Right cardiac atrium (tissue), 5 donors: ENCODE measurements around the gene LNPEP. TPM values are rescaled to one million over a fixed set of nuclear protein-coding genes. Genes with fewer than 3 reads are reported as not detected.

ENCODE experiments used
- ATAC-seq, 2 donors: fragments of 200-7000 bp; cut with Tn5 transposase; one replicate each; pipeline versions ENCODE4 v1.8.0 to v1.9.1; 2020; ENCODE audit warnings: moderate library complexity in 2 of 2, mild to moderate bottlenecking in 1 of 2
- DNase-seq, 3 donors: peaks; one replicate each; pipeline ENCODE4 v3.0.0-alpha.2; 2020
- H3K27ac ChIP-seq: one replicate; pipeline ENCODE4 v1.5.1; 2013; ENCODE audit warnings: mild to moderate bottlenecking, low read length, control low read depth, moderate library complexity
- H3K27me3 ChIP-seq: one replicate; pipeline ENCODE4 v1.6.1; 2013; ENCODE audit not compliant: control insufficient read depth, insufficient read depth
- H3K4me1 ChIP-seq: one replicate; pipeline ENCODE4 v1.6.1; 2013; ENCODE audit warnings: low read length; ENCODE audit not compliant: control insufficient read depth, insufficient read depth
- H3K4me3 ChIP-seq: one replicate; pipeline ENCODE4 v1.5.1; 2013; ENCODE audit warnings: low read length, control low read depth
- H3K9me3 ChIP-seq: one replicate; pipeline ENCODE4 v1.6.1; 2013; ENCODE audit warnings: low read length; ENCODE audit not compliant: control insufficient read depth
- WGBS: extraction: QIAGEN DNeasy Blood & Tissue Kit; methylation state at CpG from one replicate; pipeline ENCODE4 v1.1.7; 2013; 5-methylcytosine and 5-hydroxymethylcytosine counted together
- intact Hi-C, 4 donors: fragments of 100-400 bp; cut with DNase I; formaldehyde crosslinking; loops; one replicate each; pipeline versions ENCODE4 v1.11.0 to v1.14.0; 2022 to 2023
- polyA plus RNA-seq: library from polyadenylated mRNA; stranded (reverse); fragments of 200-250 nt; gene quantifications from one replicate; pipeline ENCODE4 v1.2.3, GENCODE V29; 2013
- total RNA-seq, 4 donors: library from RNA; stranded (reverse); fragmentation: NEBNext Ultra II Directional; extraction: Animal tissue kit (Norgen Biotek cat#: 25700); gene quantifications; one replicate each; pipeline ENCODE4 v1.2.1, GENCODE V29; 2021
- donor health status: healthy with polysubstance abuse.
- donor health status: DM: no; HTN: yes; CAD: no.
- donor health status: DM: no; HTN: no; CAD: no.
- donor health status: DM: no; HTN: yes; CAD: no; lungs with severe emphysema.
- donor health status: DM: yes; HTN: yes; CAD: no.

The LNPEP gene
- total and polyA plus RNA-seq, 5 donors = 15.7 to 70.1 (median 58.6) TPM

- ATAC-seq = no peak
Observed at GRCh38 chr5:97063251-97063650, 127.4 kb downstream of the LNPEP start.

GRCh38 chr5:97065475-97065874 lies 129.6 kb downstream of the LNPEP start:
- 76% methylated on average over 2 of the region's 2 CpGs for WGBS

More at GRCh38 chr5:97063251-97063650, 127.4 kb downstream of the LNPEP start:
- Histone ChIP-seq H3K4me1 (no peaks in the 10 kb centered on the region), H3K9me3 (no peaks in the 10 kb centered on the region), H3K4me3 (no peak overlapping the region), H3K27me3 (no peaks in the 10 kb centered on the region), H3K27ac (no peak overlapping the region)
- DNase-seq = no peak
- intact Hi-C loops = no loop called here
- 80% methylated on average over 1 of the region's 1 CpG for WGBS

GRCh38 chr5:97067296-97067850 lies 131.5 kb downstream of the LNPEP start:
- Histone ChIP-seq H3K27ac (no peak overlapping the region), H3K9me3 (no peaks in the 10 kb centered on the region), H3K4me1 (no peaks in the 10 kb centered on the region), H3K4me3 (no peak overlapping the region), H3K27me3 (no peaks in the 10 kb centered on the region)
- intact Hi-C loops = no loop called here
- DNase-seq = no peak
- ATAC-seq = no peak
- WGBS = 35% methylated on average over 4 of the region's 4 CpGs

More at GRCh38 chr5:97065475-97065874, 129.6 kb downstream of the LNPEP start:
- Histone ChIP-seq H3K9me3 (no peaks in the 10 kb centered on the region), H3K4me3 (no peak overlapping the region), H3K27me3 (no peaks in the 10 kb centered on the region), H3K4me1 (no peaks in the 10 kb centered on the region), H3K27ac (no peak overlapping the region)
- no peak for DNase-seq
- intact Hi-C loops = no loop called here
- no peak for ATAC-seq

GRCh38 chr5:97070234-97070633 lies 134.4 kb downstream of the LNPEP start:
- H3K27ac ChIP-seq = no peak overlapping the region
- H3K4me1 ChIP-seq = no peaks in the 10 kb centered on the region
- no peaks in the 10 kb centered on the region for H3K27me3 ChIP-seq
- ATAC-seq = no peak
- H3K9me3 ChIP-seq = no peaks in the 10 kb centered on the region
- intact Hi-C loops = no loop called here
- DNase-seq = no peak
- no peak overlapping the region for H3K4me3 ChIP-seq

- Histone ChIP-seq H3K27me3 (no peaks in the 10 kb centered on the region), H3K9me3 (no peaks in the 10 kb centered on the region), H3K4me1 (no peaks in the 10 kb centered on the region), H3K27ac (no peak overlapping the region), H3K4me3 (no peak overlapping the region)
- ATAC-seq = no peak
- no peak for DNase-seq
- 70% methylated on average over 8 of the region's 8 CpGs for WGBS
- intact Hi-C loops = no loop called here
Observed at GRCh38 chr5:97071101-97071500, 135.2 kb downstream of the LNPEP start.

GRCh38 chr5:97071993-97072392 lies 136.1 kb downstream of the LNPEP start:
- ATAC-seq (no peak), DNase-seq (no peak)
- Histone ChIP-seq H3K4me1 (no peaks in the 10 kb centered on the region), H3K27me3 (no peaks in the 10 kb centered on the region), H3K4me3 (no peak overlapping the region), H3K27ac (no peak overlapping the region), H3K9me3 (no peaks in the 10 kb centered on the region)
- intact Hi-C loops = no loop called here
- WGBS = 86% methylated on average over 4 of the region's 4 CpGs

- Histone ChIP-seq H3K27ac (no peak overlapping the region), H3K9me3 (no peaks in the 10 kb centered on the region), H3K4me3 (no peak overlapping the region), H3K27me3 (no peaks in the 10 kb centered on the region), H3K4me1 (no peaks in the 10 kb centered on the region)
- ATAC-seq (no peak), DNase-seq (no peak)
- intact Hi-C loops = no loop called here
- 68% methylated on average over 2 of the region's 2 CpGs for WGBS
Observed at GRCh38 chr5:97072696-97073095, 136.8 kb downstream of the LNPEP start.

- DNase-seq (no peak), ATAC-seq (no peak)
- H3K4me3 ChIP-seq = no peak overlapping the region
- no peaks in the 10 kb centered on the region for H3K4me1 ChIP-seq
- no peak overlapping the region for H3K27ac ChIP-seq
- H3K9me3 ChIP-seq = no peaks in the 10 kb centered on the region
- intact Hi-C loops = no loop called here
- WGBS = 94% methylated on average over 3 of the region's 3 CpGs
- no peaks in the 10 kb centered on the region for H3K27me3 ChIP-seq
Observed at GRCh38 chr5:97073420-97073819, 137.5 kb downstream of the LNPEP start.

GRCh38 chr5:97074859-97075489 lies 139.1 kb downstream of the LNPEP start:
- ATAC-seq = no peak
- WGBS = 68% methylated on average over 4 of the region's 4 CpGs

GRCh38 chr5:97075649-97076048 lies 139.8 kb downstream of the LNPEP start:
- H3K4me3 ChIP-seq = no peak overlapping the region
- H3K27ac ChIP-seq = no peak overlapping the region
- ATAC-seq = no peak
- H3K9me3 ChIP-seq = no peaks in the 10 kb centered on the region
- DNase-seq = no peak
- 82% methylated on average over 5 of the region's 5 CpGs for WGBS
- H3K4me1 ChIP-seq = no peaks in the 10 kb centered on the region
- H3K27me3 ChIP-seq = no peaks in the 10 kb centered on the region
- intact Hi-C loops = no loop called here

More at GRCh38 chr5:97074859-97075489, 139.1 kb downstream of the LNPEP start:
- H3K4me3 ChIP-seq = no peak overlapping the region
- H3K27me3 ChIP-seq = no peaks in the 10 kb centered on the region
- no peak for DNase-seq
- no peaks in the 10 kb centered on the region for H3K9me3 ChIP-seq
- H3K4me1 ChIP-seq = no peaks in the 10 kb centered on the region
- intact Hi-C loops = no loop called here
- no peak overlapping the region for H3K27ac ChIP-seq

- Histone ChIP-seq H3K4me3 (no peak overlapping the region), H3K9me3 (no peaks in the 10 kb centered on the region), H3K4me1 (no peaks in the 10 kb centered on the region), H3K27ac (no peak overlapping the region), H3K27me3 (no peaks in the 10 kb centered on the region)
- no peak for ATAC-seq
- intact Hi-C loops = no loop called here
- no peak for DNase-seq
Observed at GRCh38 chr5:97076098-97076497, 140.2 kb downstream of the LNPEP start.

- intact Hi-C loops = no loop called here
- Histone ChIP-seq H3K27me3 (no peaks in the 10 kb centered on the region), H3K9me3 (no peaks in the 10 kb centered on the region), H3K27ac (no peak overlapping the region), H3K4me1 (no peaks in the 10 kb centered on the region), H3K4me3 (no peak overlapping the region)
- DNase-seq = no peak
- 90% methylated on average over 4 of the region's 4 CpGs for WGBS
- ATAC-seq = no peak
Observed at GRCh38 chr5:97077246-97077645, 141.4 kb downstream of the LNPEP start.
